Neural cell (in vitro differentiated cells): ENCODE data around the gene TCFL5. TPM values are rescaled to one million over a fixed set of nuclear protein-coding genes. Genes with fewer than 3 reads are reported as not detected.

Experiments used
- H2AFZ ChIP-seq: fragments of 200-600, 300-800 bp; sonication (generic), shearing (Covaris generic); 2 replicates; pipeline ENCODE4 v1.6.0; 2014; ENCODE audit warnings: low read depth, mild to moderate bottlenecking, antibody characterized with exemption, low read length, moderate library complexity
- H3F3A ChIP-seq: fragments of 200-600 bp; shearing (Covaris generic); 2 replicates; pipeline ENCODE4 v1.6.1; 2016; ENCODE audit warnings: mild to moderate bottlenecking, moderate library complexity, mixed read lengths, antibody characterized with exemption, low read length; ENCODE audit not compliant: insufficient read depth, poor library complexity, severe bottlenecking
- H3K27ac ChIP-seq: fragments of 200-600, 300-800 bp; sonication (generic), shearing (Covaris generic); 2 replicates; pipeline ENCODE4 v1.5.1; 2014; ENCODE audit warnings: mild to moderate bottlenecking, low read length, moderate library complexity
- H3K27me3 ChIP-seq: fragments of 300-800, 200-600 bp; sonication (generic), shearing (Covaris generic); 2 replicates; pipeline ENCODE4 v1.6.0; 2014; ENCODE audit warnings: mild to moderate bottlenecking, low read depth, low read length, moderate library complexity; ENCODE audit not compliant: insufficient read depth
- H3K36me3 ChIP-seq: fragments of 300-800, 200-600 bp; sonication (generic), shearing (Covaris generic); 2 replicates; pipeline ENCODE4 v1.5.1; 2014; ENCODE audit warnings: mild to moderate bottlenecking, antibody characterized with exemption, low read length, moderate library complexity; ENCODE audit not compliant: insufficient read depth
- H3K4me2 ChIP-seq: fragments of 300-800, 200-600 bp; sonication (generic), shearing (Covaris generic); 2 replicates; pipeline ENCODE4 v1.6.0; 2014; ENCODE audit warnings: mild to moderate bottlenecking, low read length
- H3K4me3 ChIP-seq: fragments of 300-800, 200-600 bp; sonication (generic), shearing (Covaris generic); 2 replicates; pipeline ENCODE4 v1.5.1; 2014; ENCODE audit warnings: mild to moderate bottlenecking, low read length, moderate library complexity
- H3K79me2 ChIP-seq: fragments of 200-600 bp; shearing (Covaris generic); replicated peaks from 2 replicates; pipeline ENCODE4 v1.6.0; 2014; ENCODE audit warnings: mild to moderate bottlenecking, low read length, moderate library complexity; ENCODE audit not compliant: insufficient read depth
- H3K9ac ChIP-seq: fragments of 300-800, 200-600 bp; sonication (generic), shearing (Covaris generic); 2 replicates; pipeline ENCODE4 v1.6.1; 2016; ENCODE audit warnings: mild to moderate bottlenecking, low read length, mixed read lengths
- H3K9me2 ChIP-seq: fragments of 200-600 bp; shearing (Covaris generic); 2 replicates; pipeline ENCODE4 v1.6.1; 2016; ENCODE audit warnings: mild to moderate bottlenecking, low read length, mixed read lengths; ENCODE audit not compliant: insufficient read depth
- H3K9me3 ChIP-seq: fragments of 200-600, 300-800 bp; sonication (generic), shearing (Covaris generic); 2 replicates; pipeline ENCODE4 v1.6.1; 2016; ENCODE audit warnings: mild to moderate bottlenecking, mixed run types, low read length, moderate library complexity, mixed read lengths
- H4K20me1 ChIP-seq: fragments of 200-600 bp; shearing (Covaris generic); 2 replicates; pipeline ENCODE4 v1.6.1; 2016; ENCODE audit warnings: mild to moderate bottlenecking, mixed run types; ENCODE audit not compliant: insufficient read depth
- EP300 ChIP-seq: fragments of 450-650 bp; conservative IDR thresholded peaks from 2 replicates; pipeline ENCODE4 v1.6.1; 2014; ENCODE audit warnings: antibody characterized with exemption, mild to moderate bottlenecking, moderate library complexity; ENCODE audit not compliant: poor library complexity, severe bottlenecking
- EZH2 ChIP-seq: fragments of 200-600, 300-800 bp; shearing (Covaris generic), sonication (generic); IDR thresholded peaks from 2 replicates; pipeline ENCODE4 v1.6.1; 2014; ENCODE audit warnings: antibody characterized with exemption, low read length, borderline replicate concordance, mild to moderate bottlenecking; ENCODE audit not compliant: insufficient read depth, poor library complexity, severe bottlenecking
- MXI1 ChIP-seq: fragments of 450-650 bp; conservative IDR thresholded peaks from 2 replicates; pipeline ENCODE4 v1.6.1; 2014; ENCODE audit warnings: antibody characterized with exemption, mild to moderate bottlenecking; ENCODE audit not compliant: poor library complexity, severe bottlenecking
- POLR2AphosphoS5 ChIP-seq: IDR thresholded peaks from 2 replicates; pipeline ENCODE4 v1.6.1; 2012
- RAD21 ChIP-seq: fragments of 450-650 bp; conservative IDR thresholded peaks from 2 replicates; pipeline ENCODE4 v1.6.1; 2014; ENCODE audit warnings: antibody characterized with exemption, mild to moderate bottlenecking, moderate library complexity
- REST ChIP-seq: IDR thresholded peaks from 2 replicates; pipeline ENCODE4 v1.6.1; 2012; ENCODE audit warnings: borderline replicate concordance
- SMC3 ChIP-seq: fragments of 450-650 bp; conservative IDR thresholded peaks from 2 replicates; pipeline ENCODE4 v1.6.1; 2014; ENCODE audit warnings: antibody characterized with exemption, mild to moderate bottlenecking, moderate library complexity; ENCODE audit not compliant: poor library complexity
- TAF1 ChIP-seq: IDR thresholded peaks from 2 replicates; pipeline ENCODE4 v1.6.1; 2012; ENCODE audit warnings: low read depth
- polyA plus RNA-seq: library from polyadenylated mRNA; depleted of rRNA; stranded (reverse); fragments of >200 nt; gene quantifications from 2 replicates; pipeline ENCODE4 v1.2.3, GENCODE V29; 2014
- TF ChIP-seq, protein P1 (sequence below): fragments of 450-650 bp; IDR thresholded peaks from 2 replicates; pipeline ENCODE4 v1.5.1; 2014; ENCODE audit warnings: antibody characterized with exemption, mild to moderate bottlenecking, moderate library complexity; ENCODE audit not compliant: poor library complexity, severe bottlenecking

The TCFL5 gene
- polyA plus RNA-seq, 1 donor from 2014 or later = 9.8 TPM

GRCh38 chr20:62885046-62885895 lies 23.6 kb upstream of the TCFL5 start:
- Histone ChIP-seq H3K9me3 (no peaks in the 10 kb centered on the region), H3K4me3 (no peak overlapping the region), H3K9ac (no peak overlapping the region), H3K79me2 (no peaks in the 10 kb centered on the region), H2AFZ (no peak overlapping the region), H3K36me3 (no peaks in the 10 kb centered on the region), H3K27me3 (no peaks in the 10 kb centered on the region), H3K9me2 (no peaks in the 10 kb centered on the region), H3K27ac (no peak overlapping the region), H3K4me2 (no peak overlapping the region), H4K20me1 (no peaks in the 10 kb centered on the region), H3F3A (no peaks in the 10 kb centered on the region)
- TF ChIP-seq EZH2 (no peak), RAD21 (no peak), REST (no peak), TAF1 (no peak), POLR2AphosphoS5 (no peak), MXI1 (no peak), SMC3 (no peak), EP300 (no peak)
- TF ChIP-seq, protein P1, sequence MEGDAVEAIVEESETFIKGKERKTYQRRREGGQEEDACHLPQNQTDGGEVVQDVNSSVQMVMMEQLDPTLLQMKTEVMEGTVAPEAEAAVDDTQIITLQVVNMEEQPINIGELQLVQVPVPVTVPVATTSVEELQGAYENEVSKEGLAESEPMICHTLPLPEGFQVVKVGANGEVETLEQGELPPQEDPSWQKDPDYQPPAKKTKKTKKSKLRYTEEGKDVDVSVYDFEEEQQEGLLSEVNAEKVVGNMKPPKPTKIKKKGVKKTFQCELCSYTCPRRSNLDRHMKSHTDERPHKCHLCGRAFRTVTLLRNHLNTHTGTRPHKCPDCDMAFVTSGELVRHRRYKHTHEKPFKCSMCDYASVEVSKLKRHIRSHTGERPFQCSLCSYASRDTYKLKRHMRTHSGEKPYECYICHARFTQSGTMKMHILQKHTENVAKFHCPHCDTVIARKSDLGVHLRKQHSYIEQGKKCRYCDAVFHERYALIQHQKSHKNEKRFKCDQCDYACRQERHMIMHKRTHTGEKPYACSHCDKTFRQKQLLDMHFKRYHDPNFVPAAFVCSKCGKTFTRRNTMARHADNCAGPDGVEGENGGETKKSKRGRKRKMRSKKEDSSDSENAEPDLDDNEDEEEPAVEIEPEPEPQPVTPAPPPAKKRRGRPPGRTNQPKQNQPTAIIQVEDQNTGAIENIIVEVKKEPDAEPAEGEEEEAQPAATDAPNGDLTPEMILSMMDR = no peak

GRCh38 chr20:62884556-62884955 lies 22.9 kb upstream of the TCFL5 start:
- Histone ChIP-seq H3K9me2 (no peaks in the 10 kb centered on the region), H3K4me2 (no peak overlapping the region), H3K9me3 (no peaks in the 10 kb centered on the region), H3K27me3 (no peaks in the 10 kb centered on the region), H3K36me3 (no peaks in the 10 kb centered on the region), H2AFZ (no peak overlapping the region), H3F3A (no peaks in the 10 kb centered on the region), H3K4me3 (no peak overlapping the region), H4K20me1 (no peaks in the 10 kb centered on the region), H3K79me2 (no peaks in the 10 kb centered on the region), H3K9ac (no peak overlapping the region), H3K27ac (no peak overlapping the region)
- no peak for TF ChIP-seq TAF1
- no peak for TF ChIP-seq MXI1
